K562 (cell line): ENCODE data around the gene ZNF624.

Experiments
- JUNB ChIP-seq: fragments of 450-650 bp; formaldehyde crosslinking; conservative IDR thresholded peaks from 2 replicates; pipeline ENCODE4 v1.4.0; 2020; ENCODE audit warnings: mild to moderate bottlenecking
- KLF10 ChIP-seq: fragments of 250-450 bp; sonication (Bioruptor Pico); IDR thresholded peaks from 2 replicates; pipeline ENCODE4 v1.6.1; 2021; ENCODE audit warnings: matching md5 sums
- NCOA1 ChIP-seq: fragments of 450-650 bp; IDR thresholded peaks from 2 replicates; pipeline ENCODE4 v1.6.1; 2016; ENCODE audit warnings: low read depth
- POLR2A ChIP-seq: fragments of 450-650 bp; conservative IDR thresholded peaks from 2 replicates; pipeline ENCODE4 v1.6.1; 2016
- POLR2AphosphoS5 ChIP-seq: IDR thresholded peaks from 2 replicates; pipeline ENCODE4 v1.6.1; 2011; ENCODE audit warnings: mild to moderate bottlenecking, low read depth, low read length, moderate library complexity; ENCODE audit not compliant: control insufficient read depth, insufficient read depth
- RHOXF2B ChIP-seq: fragments of 250-450 bp; sonication (Bioruptor Pico); conservative IDR thresholded peaks from 2 replicates; pipeline ENCODE4 v1.5.1; 2021
- ZFPM2 ChIP-seq: fragments of 250-450 bp; sonication (Bioruptor Pico); IDR thresholded peaks from 2 replicates; pipeline ENCODE4 v1.5.1; 2022; ENCODE audit warnings: mild to moderate bottlenecking
- TF ChIP-seq, protein P1 (sequence below), 3 experiments: IDR thresholded peaks in 2 of 3; conservative IDR thresholded peaks in 1 of 3; 2 replicates each; pipeline ENCODE4 v1.5.1; 2011 to 2012; ENCODE audit warnings: low read length in 3 of 3, mild to moderate bottlenecking in 3 of 3, control low read depth in 2 of 3, improper control_type of control experiment in 1 of 3, inconsistent platforms in 1 of 3, low read depth in 1 of 3, mixed read lengths in 1 of 3, moderate library complexity in 1 of 3; ENCODE audit not compliant: insufficient read depth in 2 of 3

DNA sequence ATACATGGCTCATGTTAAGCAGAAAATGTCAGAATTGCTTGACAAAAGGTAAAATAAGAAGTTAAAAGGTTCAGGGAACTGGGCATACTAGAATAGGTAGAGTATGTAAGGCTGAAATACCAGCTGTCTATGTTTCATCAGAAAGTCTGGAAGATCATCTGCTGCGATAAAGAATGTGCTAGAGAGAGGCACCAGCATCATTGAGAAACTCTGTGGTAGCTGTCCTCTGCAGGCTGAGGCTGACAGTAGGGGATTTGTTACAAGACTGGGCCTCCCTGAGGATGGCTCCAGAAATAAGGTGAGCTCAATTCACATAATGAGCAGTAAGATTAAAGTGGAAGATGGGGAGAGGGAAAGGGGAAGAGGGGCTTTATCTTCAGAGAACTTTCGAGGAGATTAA, 80.2 kb downstream of the ZNF624 start:
- TF ChIP-seq POLR2AphosphoS5 (no peak), ZFPM2 (CRISPR knock-in tag) (no peak), NCOA1 (no peak), RHOXF2B (CRISPR knock-in tag) (no peak), KLF10 (CRISPR knock-in tag) (no peak), POLR2A (no peak), JUNB (CRISPR knock-in tag) (no peak)
- TF ChIP-seq, protein P1, sequence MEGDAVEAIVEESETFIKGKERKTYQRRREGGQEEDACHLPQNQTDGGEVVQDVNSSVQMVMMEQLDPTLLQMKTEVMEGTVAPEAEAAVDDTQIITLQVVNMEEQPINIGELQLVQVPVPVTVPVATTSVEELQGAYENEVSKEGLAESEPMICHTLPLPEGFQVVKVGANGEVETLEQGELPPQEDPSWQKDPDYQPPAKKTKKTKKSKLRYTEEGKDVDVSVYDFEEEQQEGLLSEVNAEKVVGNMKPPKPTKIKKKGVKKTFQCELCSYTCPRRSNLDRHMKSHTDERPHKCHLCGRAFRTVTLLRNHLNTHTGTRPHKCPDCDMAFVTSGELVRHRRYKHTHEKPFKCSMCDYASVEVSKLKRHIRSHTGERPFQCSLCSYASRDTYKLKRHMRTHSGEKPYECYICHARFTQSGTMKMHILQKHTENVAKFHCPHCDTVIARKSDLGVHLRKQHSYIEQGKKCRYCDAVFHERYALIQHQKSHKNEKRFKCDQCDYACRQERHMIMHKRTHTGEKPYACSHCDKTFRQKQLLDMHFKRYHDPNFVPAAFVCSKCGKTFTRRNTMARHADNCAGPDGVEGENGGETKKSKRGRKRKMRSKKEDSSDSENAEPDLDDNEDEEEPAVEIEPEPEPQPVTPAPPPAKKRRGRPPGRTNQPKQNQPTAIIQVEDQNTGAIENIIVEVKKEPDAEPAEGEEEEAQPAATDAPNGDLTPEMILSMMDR (IDR thresholded peaks at IDR 0.05 in 2 of 3, conservative IDR thresholded peaks at IDR 0.05 in 1 of 3; ENCODE audit: insufficient read depth in 2 of 3, low read depth in 1 of 3, low read length in 3 of 3), result no peak
